K562 (cell line): ENCODE measurements around the gene HSPB7. TPM values are rescaled to one million over a fixed set of nuclear protein-coding genes. Genes with fewer than 3 reads are reported as not detected.

ENCODE experiments used
- ATF1 ChIP-seq, 2 experiments: fragments of 450-650 bp in 1 of 2; IDR thresholded peaks; 2 replicates each; pipeline ENCODE4 v1.6.1; 2016; ENCODE audit warnings: missing compliant biosample characterization in 1 of 2, missing genetic modification characterization in 1 of 2
- BCLAF1 ChIP-seq, 2 experiments: fragments of 450-650 bp in 1 of 2; IDR thresholded peaks; 2 replicates each; pipeline ENCODE4 v1.6.1; 2011 to 2017; ENCODE audit warnings: low read depth in 2 of 2, antibody characterized with exemption in 1 of 2, borderline replicate concordance in 1 of 2, low read length in 1 of 2, mild to moderate bottlenecking in 1 of 2, mixed read lengths in 1 of 2; ENCODE audit not compliant: control insufficient read depth in 1 of 2
- CREM ChIP-seq: IDR thresholded peaks from 2 replicates; pipeline ENCODE4 v1.6.1; 2014; ENCODE audit warnings: antibody characterized with exemption, low read depth
- FOXA3 ChIP-seq, 2 experiments: fragments of 450-650 bp in 1 of 2; sonication (generic) in 1 of 2; formaldehyde crosslinking; IDR thresholded peaks in 1 of 2; conservative IDR thresholded peaks in 1 of 2; 2 replicates each; pipeline versions ENCODE4 v1.4.0 to v1.8.0; 2020 to 2022; ENCODE audit warnings: mild to moderate bottlenecking in 2 of 2, missing genetic modification reagents in 1 of 2
- MEF2A ChIP-seq: IDR thresholded peaks from 2 replicates; pipeline ENCODE4 v1.6.1; 2011; ENCODE audit warnings: low read depth, mild to moderate bottlenecking, low read length, moderate library complexity; ENCODE audit not compliant: control insufficient read depth
- MTA1 ChIP-seq: fragments of 450-650 bp; IDR thresholded peaks from 2 replicates; pipeline ENCODE4 v1.6.1; 2017; ENCODE audit warnings: borderline replicate concordance
- PML ChIP-seq: IDR thresholded peaks from 2 replicates; pipeline ENCODE4 v1.6.1; 2012; ENCODE audit warnings: low read length, inconsistent platforms
- PTBP1 ChIP-seq: fragments of 200-400 bp; formaldehyde crosslinking; IDR thresholded peaks from 2 replicates; pipeline ENCODE4 v1.6.1; 2017; ENCODE audit warnings: low read depth, low read length
- PTTG1 ChIP-seq: fragments of 450-650 bp; IDR thresholded peaks from 2 replicates; pipeline ENCODE4 v1.6.1; 2016; ENCODE audit warnings: low read depth, mild to moderate bottlenecking, missing genetic modification characterization, missing compliant biosample characterization
- ZBTB1 ChIP-seq: sonication (generic); formaldehyde crosslinking; IDR thresholded peaks from 2 replicates; pipeline ENCODE4 v1.8.1; 2023; ENCODE audit warnings: missing genetic modification reagents, low read depth, mild to moderate bottlenecking, borderline replicate concordance
- ZNF407 ChIP-seq: fragments of 450-650 bp; IDR thresholded peaks from 2 replicates; pipeline ENCODE4 v1.6.1; 2016; ENCODE audit warnings: low read depth
- ZNF41 ChIP-seq: fragments of 250-450 bp; sonication (Bioruptor Pico); conservative IDR thresholded peaks from 2 replicates; pipeline ENCODE4 v1.4.0; 2020; ENCODE audit warnings: mild to moderate bottlenecking
- ZZZ3 ChIP-seq: fragments of 450-650 bp; IDR thresholded peaks from 2 replicates; pipeline ENCODE4 v1.6.1; 2016; ENCODE audit warnings: antibody characterized with exemption, mild to moderate bottlenecking, moderate library complexity
- polyA plus RNA-seq, 8 experiments: library from polyadenylated mRNA; depleted of rRNA in 4 of 8; stranded (reverse) in 5 of 8; unstranded in 3 of 8; fragments of >200 nt; fragmentation: Nextera tagmentation in 2 of 8; fragmentation: Illumina TruSeq in 1 of 8; extraction: Ambion mirVana in 2 of 8; extraction: Trizol in 1 of 8; gene quantifications; 2 replicates each; pipeline versions ENCODE4 v1.2.1 to v1.2.3, GENCODE V29; 2011 to 2014; ENCODE audit warnings: inconsistent platforms in 1 of 8, missing spikeins in 1 of 8
- total RNA-seq, 7 experiments: library from RNA; depleted of rRNA in 6 of 7; stranded (reverse); fragments of >200 nt in 6 of 7; fragmentation: Illumina TruSeq in 2 of 7; extraction: Trizol in 2 of 7; gene quantifications; 2 replicates each; pipeline versions ENCODE4 v1.2.1 to v1.2.3, GENCODE V29; 2011 to 2021; ENCODE audit warnings: low replicate concordance in 1 of 7
- TF ChIP-seq, protein P1 (sequence below): fragments of 250-450 bp; sonication (Bioruptor Pico); IDR thresholded peaks from 2 replicates; pipeline ENCODE4 v1.8.0; 2022; ENCODE audit warnings: moderate library complexity, mild to moderate bottlenecking, inconsistent platforms

Gene HSPB7
- total and polyA plus RNA-seq, 9 of the 15 experiments (the other 6 are each of a cell fraction or from before 2014, with no cell fraction given), result 0.05 to 0.19 (median 0.07) TPM; not detected in 6

- TF ChIP-seq ZNF407 (no peak), ATF1 (CRISPR knock-in tag; IDR thresholded peaks at IDR 0.05) (no peak), ATF1 (tag; IDR thresholded peaks at IDR 0.05) (peak; percentile 71), BCLAF1 (IDR thresholded peaks at IDR 0.05; ENCODE audit: borderline replicate concordance in 1 of 2, control insufficient read depth in 1 of 2, low read depth in 2 of 2, low read length in 1 of 2) (0 out of 4 replicates have a peak, but pooled peaks of 1 of the 2 experiments have one; percentile 61), PTTG1 (no peak), MTA1 (no peak), ZNF41 (CRISPR knock-in tag) (no peak), MEF2A (no peak), PTBP1 (0 out of 2 replicates have a peak, but pooled peaks have one; percentile 21), ZZZ3 (no peak), FOXA3 (CRISPR knock-in tag; conservative IDR thresholded peaks at IDR 0.05 in 1 of 2, IDR thresholded peaks at IDR 0.05 in 1 of 2) (no peak), PML (peak; percentile 73), CREM (peak; percentile 83), ZBTB1 (CRISPR knock-in tag) (no peak)
- TF ChIP-seq, protein P1, sequence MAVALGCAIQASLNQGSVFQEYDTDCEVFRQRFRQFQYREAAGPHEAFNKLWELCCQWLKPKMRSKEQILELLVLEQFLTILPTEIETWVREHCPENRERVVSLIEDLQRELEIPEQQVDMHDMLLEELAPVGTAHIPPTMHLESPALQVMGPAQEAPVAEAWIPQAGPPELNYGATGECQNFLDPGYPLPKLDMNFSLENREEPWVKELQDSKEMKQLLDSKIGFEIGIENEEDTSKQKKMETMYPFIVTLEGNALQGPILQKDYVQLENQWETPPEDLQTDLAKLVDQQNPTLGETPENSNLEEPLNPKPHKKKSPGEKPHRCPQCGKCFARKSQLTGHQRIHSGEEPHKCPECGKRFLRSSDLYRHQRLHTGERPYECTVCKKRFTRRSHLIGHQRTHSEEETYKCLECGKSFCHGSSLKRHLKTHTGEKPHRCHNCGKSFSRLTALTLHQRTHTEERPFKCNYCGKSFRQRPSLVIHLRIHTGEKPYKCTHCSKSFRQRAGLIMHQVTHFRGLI (CRISPR knock-in tag), result no peak; the same call in 1 of the 2 replicates
Observed at GRCh38 chr1:16053781-16054502, 36.1 kb upstream of the HSPB7 start (continued).
